ENCODE results near the gene UBR3.

The UBR3 gene

GRCh38 chr2:170022692-170023091 lies 195.4 kb downstream of the UBR3 start:
- no peaks in the 10 kb centered on the region for H3K36me3 ChIP-seq (ENCODE audit: control insufficient read depth, insufficient read depth, low read length)
- H3K27ac ChIP-seq (ENCODE audit: low read depth, low read length), result no peak overlapping the region
- no peaks in the 10 kb centered on the region for H3K27me3 ChIP-seq (ENCODE audit: control insufficient read depth, insufficient read depth, low read length)
- no peak overlapping the region for H3K4me3 ChIP-seq (ENCODE audit: low read length)
- H3K9ac ChIP-seq (ENCODE audit: low read length), result no peak overlapping the region
- no peaks in the 10 kb centered on the region for H3K4me1 ChIP-seq (ENCODE audit: control insufficient read depth, insufficient read depth, low read length)

- Histone ChIP-seq H3K27me3 (ENCODE audit: control insufficient read depth, insufficient read depth, low read length) (no peaks in the 10 kb centered on the region), H3K36me3 (ENCODE audit: control insufficient read depth, insufficient read depth, low read length) (no peaks in the 10 kb centered on the region), H3K9ac (ENCODE audit: low read length) (no peak overlapping the region), H3K4me1 (ENCODE audit: control insufficient read depth, insufficient read depth, low read length) (no peaks in the 10 kb centered on the region), H3K27ac (ENCODE audit: low read depth, low read length) (no peak overlapping the region), H3K4me3 (ENCODE audit: low read length) (no peak overlapping the region)
Measured at GRCh38 chr2:170024721-170025120, 197.5 kb downstream of the UBR3 start.

GRCh38 chr2:170025223-170025622 lies 198.0 kb downstream of the UBR3 start:
- no peaks in the 10 kb centered on the region for H3K27me3 ChIP-seq (ENCODE audit: control insufficient read depth, insufficient read depth, low read length)
- no peak overlapping the region for H3K9ac ChIP-seq (ENCODE audit: low read length)
- no peak overlapping the region for H3K27ac ChIP-seq (ENCODE audit: low read depth, low read length)
- no peak overlapping the region for H3K4me3 ChIP-seq (ENCODE audit: low read length)
- H3K4me1 ChIP-seq (ENCODE audit: control insufficient read depth, insufficient read depth, low read length), result no peaks in the 10 kb centered on the region
- no peaks in the 10 kb centered on the region for H3K36me3 ChIP-seq (ENCODE audit: control insufficient read depth, insufficient read depth, low read length)

GRCh38 chr2:170026361-170026760 lies 199.1 kb downstream of the UBR3 start:
- Histone ChIP-seq H3K4me3 (ENCODE audit: low read length) (no peak overlapping the region), H3K27me3 (ENCODE audit: control insufficient read depth, insufficient read depth, low read length) (no peaks in the 10 kb centered on the region), H3K4me1 (ENCODE audit: control insufficient read depth, insufficient read depth, low read length) (no peaks in the 10 kb centered on the region), H3K36me3 (ENCODE audit: control insufficient read depth, insufficient read depth, low read length) (no peaks in the 10 kb centered on the region), H3K27ac (ENCODE audit: low read depth, low read length) (no peak overlapping the region), H3K9ac (ENCODE audit: low read length) (no peak overlapping the region)

- Histone ChIP-seq H3K27me3 (ENCODE audit: control insufficient read depth, insufficient read depth, low read length) (no peaks in the 10 kb centered on the region), H3K27ac (ENCODE audit: low read depth, low read length) (no peak overlapping the region), H3K9ac (ENCODE audit: low read length) (no peak overlapping the region), H3K4me3 (ENCODE audit: low read length) (no peak overlapping the region), H3K4me1 (ENCODE audit: control insufficient read depth, insufficient read depth, low read length) (no peaks in the 10 kb centered on the region), H3K36me3 (ENCODE audit: control insufficient read depth, insufficient read depth, low read length) (no peaks in the 10 kb centered on the region)
Measured at GRCh38 chr2:170029551-170029950, 202.3 kb downstream of the UBR3 start.

GRCh38 chr2:170030040-170030439 lies 202.8 kb downstream of the UBR3 start:
- Histone ChIP-seq H3K4me3 (ENCODE audit: low read length) (no peak overlapping the region), H3K27ac (ENCODE audit: low read depth, low read length) (no peak overlapping the region), H3K27me3 (ENCODE audit: control insufficient read depth, insufficient read depth, low read length) (no peaks in the 10 kb centered on the region), H3K9ac (ENCODE audit: low read length) (no peak overlapping the region), H3K4me1 (ENCODE audit: control insufficient read depth, insufficient read depth, low read length) (no peaks in the 10 kb centered on the region), H3K36me3 (ENCODE audit: control insufficient read depth, insufficient read depth, low read length) (no peaks in the 10 kb centered on the region)

- Histone ChIP-seq H3K36me3 (ENCODE audit: control insufficient read depth, insufficient read depth, low read length) (no peaks in the 10 kb centered on the region), H3K4me1 (ENCODE audit: control insufficient read depth, insufficient read depth, low read length) (no peaks in the 10 kb centered on the region), H3K9ac (ENCODE audit: low read length) (no peak overlapping the region), H3K4me3 (ENCODE audit: low read length) (no peak overlapping the region), H3K27me3 (ENCODE audit: control insufficient read depth, insufficient read depth, low read length) (no peaks in the 10 kb centered on the region), H3K27ac (ENCODE audit: low read depth, low read length) (no peak overlapping the region)
Measured at GRCh38 chr2:170031288-170031687, 204.0 kb downstream of the UBR3 start.

- Histone ChIP-seq H3K27me3 (ENCODE audit: control insufficient read depth, insufficient read depth, low read length) (no peaks in the 10 kb centered on the region), H3K27ac (ENCODE audit: low read depth, low read length) (no peak overlapping the region), H3K36me3 (ENCODE audit: control insufficient read depth, insufficient read depth, low read length) (no peaks in the 10 kb centered on the region), H3K4me3 (ENCODE audit: low read length) (no peak overlapping the region), H3K4me1 (ENCODE audit: control insufficient read depth, insufficient read depth, low read length) (no peaks in the 10 kb centered on the region), H3K9ac (ENCODE audit: low read length) (no peak overlapping the region)
Measured at GRCh38 chr2:170034596-170034995, 207.3 kb downstream of the UBR3 start.

- no peak overlapping the region for H3K27ac ChIP-seq (ENCODE audit: low read depth, low read length)
- H3K4me1 ChIP-seq (ENCODE audit: control insufficient read depth, insufficient read depth, low read length), result no peaks in the 10 kb centered on the region
- H3K36me3 ChIP-seq (ENCODE audit: control insufficient read depth, insufficient read depth, low read length), result no peaks in the 10 kb centered on the region
- H3K9ac ChIP-seq (ENCODE audit: low read length), result no peak overlapping the region
- H3K4me3 ChIP-seq (ENCODE audit: low read length), result no peak overlapping the region
- H3K27me3 ChIP-seq (ENCODE audit: control insufficient read depth, insufficient read depth, low read length), result no peaks in the 10 kb centered on the region
Measured at GRCh38 chr2:170038734-170039133, 211.5 kb downstream of the UBR3 start.

- no peak overlapping the region for H3K27ac ChIP-seq (ENCODE audit: low read depth, low read length)
Measured at GRCh38 chr2:170039401-170040172, 212.3 kb downstream of the UBR3 start.

GRCh38 chr2:170044751-170045478 lies 217.7 kb downstream of the UBR3 start:
- Histone ChIP-seq H3K27me3 (ENCODE audit: control insufficient read depth, insufficient read depth, low read length) (no peaks in the 10 kb centered on the region), H3K9ac (ENCODE audit: low read length) (no peak overlapping the region), H3K36me3 (ENCODE audit: control insufficient read depth, insufficient read depth, low read length) (peaks cover 2% of the 10 kb centered on the region), H3K4me3 (ENCODE audit: low read length) (no peak overlapping the region), H3K4me1 (ENCODE audit: control insufficient read depth, insufficient read depth, low read length) (no peaks in the 10 kb centered on the region), H3K27ac (ENCODE audit: low read depth, low read length) (no peak overlapping the region)

More at GRCh38 chr2:170039401-170040172, 212.3 kb downstream of the UBR3 start:
- no peak overlapping the region for H3K9ac ChIP-seq (ENCODE audit: low read length)
- H3K36me3 ChIP-seq (ENCODE audit: control insufficient read depth, insufficient read depth, low read length), result no peaks in the 10 kb centered on the region
- no peaks in the 10 kb centered on the region for H3K27me3 ChIP-seq (ENCODE audit: control insufficient read depth, insufficient read depth, low read length)
- H3K4me1 ChIP-seq (ENCODE audit: control insufficient read depth, insufficient read depth, low read length), result no peaks in the 10 kb centered on the region
- no peak overlapping the region for H3K4me3 ChIP-seq (ENCODE audit: low read length)

GRCh38 chr2:170047331-170048065 lies 220.2 kb downstream of the UBR3 start:
- H3K27me3 ChIP-seq (ENCODE audit: control insufficient read depth, insufficient read depth, low read length), result no peaks in the 10 kb centered on the region
- H3K4me1 ChIP-seq (ENCODE audit: control insufficient read depth, insufficient read depth, low read length), result no peaks in the 10 kb centered on the region
- H3K27ac ChIP-seq (ENCODE audit: low read depth, low read length), result no peak overlapping the region
- H3K4me3 ChIP-seq (ENCODE audit: low read length), result no peak overlapping the region
- no peak overlapping the region for H3K9ac ChIP-seq (ENCODE audit: low read length)
- H3K36me3 ChIP-seq (ENCODE audit: control insufficient read depth, insufficient read depth, low read length), result peaks cover 2% of the 10 kb centered on the region

All from rectal smooth muscle tissue (tissue), 1 donor.